ENCODE results near the gene ZNF18.
"Not testable (repeated sequence)": the region's sequence is repeated elsewhere in the genome, so short reads cannot be mapped to it uniquely, and the experiment has no call there.

Gene ZNF18

DNA sequence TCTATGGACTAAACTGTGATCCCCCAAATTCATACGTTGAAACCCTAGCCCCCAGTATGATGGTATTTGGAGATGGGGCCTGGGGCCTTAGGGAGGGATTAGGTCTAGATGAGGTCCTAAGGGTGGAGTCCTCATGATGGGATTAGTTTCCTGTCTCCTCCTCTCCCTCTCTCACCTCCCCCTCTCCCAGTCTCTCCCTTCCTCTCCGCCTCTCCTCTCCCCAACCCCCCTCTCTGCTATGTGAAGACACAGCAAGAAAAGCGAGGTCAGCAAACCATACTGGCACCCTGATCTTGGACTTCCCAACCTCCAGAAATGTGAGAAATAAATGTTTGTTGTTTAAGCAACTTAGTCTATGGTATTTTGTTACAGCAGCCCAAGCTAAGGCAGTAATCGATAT, 15.4 kb downstream of the ZNF18 start:
- no peak for DNase-seq

DNA sequence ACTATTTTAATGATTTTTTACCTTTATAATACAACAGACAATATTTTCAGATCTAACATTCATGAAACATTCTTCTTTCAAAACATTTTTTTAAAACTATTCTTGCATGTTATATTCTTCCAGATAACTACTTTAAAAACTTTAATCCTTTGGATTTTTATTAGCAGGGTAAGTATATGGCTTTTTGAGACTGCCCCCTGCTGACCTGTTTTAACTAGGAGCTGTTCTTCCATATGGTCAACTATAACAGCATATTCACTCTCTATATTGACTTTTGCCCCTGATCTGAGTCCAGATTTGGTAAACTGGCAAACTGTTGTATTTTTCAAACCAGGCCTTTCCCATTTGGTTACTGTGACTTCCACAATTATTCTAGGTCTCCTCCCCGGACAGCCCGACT, 16.5 kb downstream of the ZNF18 start:
- no peak for DNase-seq

DNA sequence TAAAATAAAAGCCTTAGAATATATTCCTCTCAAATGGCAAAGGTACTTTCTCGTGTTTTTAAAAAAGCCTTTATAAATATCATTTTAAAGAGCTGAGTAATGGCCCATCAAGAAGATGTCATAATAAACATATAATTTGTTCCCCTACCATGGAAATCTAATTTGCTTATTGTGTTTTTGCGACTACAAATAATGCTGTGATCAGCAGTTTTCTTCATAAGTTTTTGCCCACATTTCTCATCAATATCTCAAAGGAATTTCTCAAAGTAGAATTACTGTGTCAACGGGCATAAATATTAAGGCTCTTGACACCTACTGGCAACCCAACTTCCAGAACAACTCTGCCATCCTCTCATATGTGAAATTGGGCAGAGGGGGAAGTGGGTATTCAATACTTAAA, 17.5 kb downstream of the ZNF18 start:
- DNase-seq, result no peak

DNA sequence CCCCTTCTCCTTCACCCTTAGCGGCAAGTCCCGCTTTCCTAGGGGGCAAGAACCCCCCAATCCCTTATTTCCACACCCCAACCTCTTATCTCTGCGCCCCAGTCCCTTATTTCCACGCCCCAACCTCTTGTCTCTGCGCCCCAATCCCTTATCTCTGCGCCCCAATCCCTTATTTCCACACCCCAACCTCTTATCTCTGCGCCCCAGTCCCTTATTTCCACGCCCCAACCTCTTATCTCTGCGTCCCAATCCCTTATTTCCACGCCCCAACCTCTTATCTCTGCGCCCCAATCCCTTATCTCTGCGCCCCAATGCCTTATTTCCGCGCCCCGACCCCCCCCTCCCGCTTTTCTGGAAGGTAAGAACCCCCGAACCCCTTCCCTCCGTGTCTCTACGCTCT, 24.5 kb downstream of the ZNF18 start:
- DNase-seq, result not testable (repeated sequence)

DNA sequence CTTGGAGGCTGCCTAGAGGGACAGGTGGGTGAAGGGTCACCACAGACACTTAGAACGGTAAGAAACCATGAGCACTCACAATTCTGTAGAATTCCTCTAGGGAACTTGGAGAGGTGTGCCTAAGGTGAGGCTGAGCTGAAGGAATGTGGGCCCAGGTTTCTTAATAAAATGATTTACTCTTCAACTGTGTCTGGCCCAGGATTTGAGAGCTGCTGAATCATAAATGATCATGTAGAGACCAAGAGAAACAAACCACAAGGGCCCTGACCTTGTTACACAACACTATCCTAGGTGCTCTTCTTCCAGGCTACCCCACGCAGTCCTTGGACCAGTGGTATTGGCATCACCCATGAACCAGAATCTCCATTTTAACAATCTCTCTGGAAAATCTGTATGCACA, 27.7 kb downstream of the ZNF18 start:
- no peak for DNase-seq

DNA sequence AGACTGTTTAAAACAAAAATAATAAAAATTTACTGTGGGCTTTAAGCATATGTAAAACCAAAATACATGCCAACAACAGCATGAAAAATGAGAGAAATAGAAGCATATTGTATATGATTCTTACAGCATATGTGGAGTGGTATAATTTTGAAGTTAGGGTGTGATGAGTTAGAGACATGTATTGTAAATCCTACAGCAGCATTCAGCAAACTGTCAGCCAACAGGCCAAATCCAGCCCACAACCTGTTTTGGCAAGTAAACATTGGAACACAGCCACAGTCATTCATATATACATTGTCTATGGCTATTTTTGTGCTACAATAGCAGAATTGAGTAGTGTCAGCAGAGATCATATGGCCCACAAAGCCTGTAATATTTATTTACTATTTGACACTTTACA, 42.3 kb downstream of the ZNF18 start:
- DNase-seq, result no peak

DNA sequence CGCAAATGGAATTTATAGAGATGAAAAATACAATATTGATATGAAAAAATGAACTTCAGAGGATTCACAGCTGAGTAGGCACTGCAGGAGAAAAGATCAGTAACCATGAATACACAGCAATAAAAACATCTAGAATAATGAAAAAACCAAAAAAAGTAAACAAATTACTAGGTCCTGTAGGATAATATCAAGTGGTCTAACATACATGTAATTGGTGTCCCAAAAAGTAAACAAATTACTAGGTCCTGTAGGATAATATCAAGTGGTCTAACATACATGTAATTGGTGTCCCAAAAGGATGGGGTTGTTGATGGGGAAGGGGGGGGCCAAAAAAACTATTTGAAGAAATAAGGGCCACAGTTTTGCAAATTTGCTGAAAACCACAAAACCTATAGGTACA, 43.4 kb downstream of the ZNF18 start:
- DNase-seq, result no peak

DNA sequence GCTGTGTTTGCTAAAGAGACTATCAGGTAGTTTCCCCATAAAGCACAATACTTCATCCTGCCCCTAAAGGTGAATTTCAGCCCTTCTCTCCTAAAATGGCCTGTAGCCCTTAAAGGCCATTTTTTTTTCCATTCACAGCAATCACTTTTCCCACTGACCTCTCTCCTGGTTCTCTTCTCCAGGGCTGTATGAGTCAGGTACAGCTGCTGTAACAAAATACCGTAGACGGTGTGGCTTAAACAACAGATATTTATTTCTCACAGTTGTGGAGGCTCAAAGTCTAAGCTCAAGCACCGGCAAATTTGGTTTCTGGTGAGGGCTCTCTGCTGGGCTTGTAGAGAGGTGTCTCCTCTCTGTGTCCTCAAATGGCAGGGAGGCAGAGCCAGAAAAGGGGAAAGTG, 44.7 kb downstream of the ZNF18 start:
- no peak for DNase-seq

DNA sequence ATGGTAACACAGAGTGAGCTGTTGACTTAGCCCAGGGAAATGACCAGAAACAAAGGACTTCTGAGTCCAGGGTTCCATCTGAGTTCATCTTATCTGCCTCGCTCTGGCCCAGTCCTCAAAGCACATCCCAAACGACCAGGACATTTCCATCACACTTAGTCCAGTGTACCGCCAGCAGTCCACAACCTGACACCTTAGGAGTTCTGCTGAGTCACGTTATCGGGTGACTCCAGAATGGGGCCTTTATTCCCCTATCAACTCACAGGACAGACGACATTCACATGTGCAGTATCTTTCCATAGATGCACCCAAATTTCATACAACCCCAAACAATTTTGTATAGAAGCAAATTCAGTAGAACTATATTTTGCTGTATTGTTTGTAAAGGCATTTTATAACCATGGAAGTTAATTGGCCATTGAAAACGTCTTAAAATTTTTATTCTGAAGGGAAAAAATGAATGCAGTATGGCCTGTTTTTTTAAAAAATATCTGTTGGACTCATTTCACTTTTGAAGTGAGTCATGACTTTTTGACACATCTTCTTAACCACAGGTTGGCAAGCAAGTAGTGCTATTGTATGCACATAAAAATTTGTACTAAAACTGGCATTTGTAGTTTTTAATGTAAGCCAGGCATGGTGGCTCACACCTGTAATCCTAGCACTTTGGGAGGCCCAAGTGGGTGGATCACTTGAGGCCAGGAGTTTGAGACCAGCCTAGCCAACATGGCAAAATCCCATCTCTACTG, 46.3 kb downstream of the ZNF18 start:
- no peak for DNase-seq

DNA sequence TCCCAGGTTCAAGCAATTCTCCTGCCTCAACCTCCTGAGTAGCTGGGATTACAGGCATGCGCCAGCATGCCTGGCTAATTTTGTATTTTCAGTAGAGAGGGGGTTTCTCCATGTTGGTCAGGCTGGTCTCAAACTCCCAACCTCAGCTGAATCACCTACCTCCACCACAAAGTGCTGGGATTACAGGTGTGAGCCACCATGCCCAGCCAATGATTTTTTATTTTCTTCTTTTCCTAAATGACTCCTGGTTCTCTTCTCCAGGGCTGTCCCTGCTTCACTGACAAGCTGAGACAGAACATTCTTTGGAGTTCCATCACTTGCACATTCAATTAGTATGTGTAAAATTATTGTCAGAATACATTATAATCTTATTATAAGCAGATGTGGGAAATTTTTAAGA, 47.7 kb downstream of the ZNF18 start:
- not testable (repeated sequence) for DNase-seq

DNA sequence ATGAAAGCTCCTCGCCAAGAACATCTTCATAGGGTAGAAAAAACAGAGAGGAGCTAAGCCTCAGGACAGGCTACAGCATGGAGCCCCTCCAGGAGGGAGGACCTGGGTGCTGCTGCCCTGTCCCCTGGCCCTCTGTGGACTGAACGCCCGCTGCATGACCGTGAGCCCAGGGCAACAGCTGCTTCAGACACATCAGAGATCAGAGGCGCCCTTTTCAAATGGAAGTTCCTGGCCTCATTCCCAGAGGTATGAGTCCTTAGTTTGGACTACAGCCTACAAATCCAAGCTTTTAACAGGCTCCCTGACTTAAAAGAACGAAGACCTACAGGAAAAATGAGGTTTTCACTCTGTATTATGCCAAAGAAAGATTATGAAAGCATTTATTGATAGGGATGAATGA, 48.5 kb downstream of the ZNF18 start:
- DNase-seq, result no peak

DNA sequence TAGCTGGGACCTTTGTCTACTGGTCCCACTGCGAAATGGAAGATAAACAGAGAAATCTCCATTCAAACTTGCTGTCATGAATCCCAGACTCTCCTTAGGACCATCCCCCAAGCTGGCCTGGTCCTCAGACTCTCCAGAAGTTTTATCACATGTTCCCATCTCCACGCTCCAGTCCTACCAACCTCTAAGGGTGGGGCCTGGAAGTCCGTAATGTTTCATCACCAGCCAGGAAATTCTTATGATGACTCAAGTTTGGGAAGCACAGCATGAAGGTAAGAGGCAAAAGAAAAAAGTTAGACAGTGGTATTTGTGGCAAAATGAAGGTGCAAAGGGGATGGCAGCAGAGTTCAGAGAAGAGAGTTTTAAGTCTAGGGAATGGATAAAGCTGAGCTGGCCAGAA, 52.7 kb downstream of the ZNF18 start:
- DNase-seq, result no peak

- no peak for DNase-seq
Observed at GRCh38 chr17:11943759-11944347, 53.4 kb downstream of the ZNF18 start.

- DNase-seq, result not testable (repeated sequence)
Observed at GRCh38 chr17:11943086-11943485, 54.2 kb downstream of the ZNF18 start.

DNA sequence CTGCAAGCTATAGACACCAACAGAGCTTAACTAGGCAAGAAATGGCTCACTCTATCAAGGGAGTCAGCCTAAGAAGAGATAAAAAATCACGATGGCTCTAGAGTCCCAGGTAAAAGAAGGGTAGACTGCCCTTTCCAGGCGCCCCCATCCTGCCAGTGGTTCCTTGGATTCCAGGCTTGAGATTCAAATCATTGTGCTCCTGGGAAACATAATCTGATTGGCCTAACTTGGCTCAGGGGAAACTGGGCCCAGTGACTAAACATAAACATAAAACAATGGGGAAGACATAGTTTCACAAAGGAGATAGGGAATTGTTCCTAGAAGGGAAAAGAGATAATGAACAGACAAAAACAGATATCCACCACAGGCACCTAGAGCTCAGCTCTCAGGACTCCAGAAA, 56.4 kb downstream of the ZNF18 start:
- no peak for DNase-seq

DNA sequence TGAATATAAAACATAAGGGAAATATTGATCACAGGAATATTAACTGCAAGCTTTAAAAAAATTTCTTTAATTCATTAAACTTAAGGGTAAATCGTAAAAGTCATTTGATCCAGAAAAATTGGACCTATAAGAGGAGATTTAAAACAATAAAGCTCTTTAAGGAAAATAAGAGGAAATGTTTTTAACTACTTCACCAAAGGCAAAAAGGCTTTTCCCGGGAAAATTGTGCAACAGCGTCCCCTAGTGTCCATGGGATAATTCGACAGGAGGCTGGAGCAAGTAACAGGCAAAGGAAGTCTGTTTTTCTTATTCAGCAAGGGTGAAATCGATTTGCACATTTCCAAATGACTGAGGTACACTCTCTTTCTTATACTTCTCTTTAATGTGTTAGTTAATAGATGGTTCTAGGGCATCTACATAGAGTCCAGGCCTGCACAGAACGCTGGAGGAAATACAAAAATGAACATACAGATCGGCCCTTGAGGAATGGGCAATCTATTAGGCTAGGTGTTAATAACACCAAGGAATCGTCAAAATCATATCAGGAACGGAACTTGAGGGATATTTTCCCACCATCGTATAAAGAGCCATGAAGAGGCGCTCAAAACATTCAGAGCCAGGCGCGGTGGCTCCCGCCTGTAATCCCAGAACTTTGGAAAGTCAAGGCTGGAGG, 61.4 kb downstream of the ZNF18 start:
- no peak for DNase-seq

- DNase-seq, result no peak
Observed at GRCh38 chr17:11932337-11932898, 64.9 kb downstream of the ZNF18 start.

GRCh38 chr17:11928436-11928835, 68.8 kb downstream of the ZNF18 start:
- no peak for DNase-seq

Measured in GF-D8 (cell line).